Measurements from ENCODE around the gene FBXO36. TPM values are rescaled to one million over a fixed set of nuclear protein-coding genes. Genes with fewer than 3 reads are reported as not detected.

Gene FBXO36
- total and polyA plus RNA-seq, 10 of the 15 experiments (the other 5 are each of a cell fraction or from before 2014, with no cell fraction given): 0.79 to 2.7 (median 1.3) TPM

DNA sequence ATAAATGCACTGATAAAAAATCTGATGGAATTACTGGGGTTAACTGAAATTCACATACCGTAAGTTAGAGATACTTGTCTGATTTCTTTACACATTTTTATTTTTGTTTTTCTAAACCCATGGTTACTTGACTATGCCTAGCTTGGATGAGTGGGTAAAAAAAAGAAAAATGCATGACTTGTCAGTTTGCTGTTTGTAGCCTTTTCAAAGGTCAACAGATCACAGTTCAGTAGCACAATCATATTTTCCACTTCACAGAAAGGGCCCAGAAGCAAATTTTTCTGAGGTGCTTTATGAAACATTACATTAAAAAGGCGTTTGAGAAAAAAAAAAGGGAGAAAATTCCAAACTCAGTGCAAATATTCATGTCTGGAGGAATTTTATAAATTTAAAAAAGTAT is 130.0 kb downstream of the FBXO36 start:
- DNase-seq (ENCODE audit: low read depth, low spot score): no peak
- 66% methylated on average over 2 of the region's 2 CpGs for WGBS (ENCODE audit: insufficient coverage, insufficient replicate concordance, low lambda C conversion rate, missing lambda C conversion rate)
- intact Hi-C loops (cut with micrococcal nuclease; ENCODE audit: unreplicated experiment) (no loop called here), in situ Hi-C loops (cut with MboI) (no loop called here)
- no peaks in the 10 kb centered on the region for H3K79me2 ChIP-seq (ENCODE audit: control insufficient read depth, insufficient read depth, low read length)
- no peaks in the 10 kb centered on the region for H3K36me3 ChIP-seq (ENCODE audit: control insufficient read depth in 2 of 2, insufficient read depth in 2 of 2, low read length in 1 of 2)
- RAD21 ChIA-PET (ENCODE audit: unreplicated experiment): no interaction called here
- SMC1A ChIA-PET (ENCODE audit: uncharacterized antibody, unreplicated experiment): no interaction called here
- FAIRE-seq: no peak
- H3K4me1 ChIP-seq (ENCODE audit: control insufficient read depth, insufficient read depth, low read length): no peaks in the 10 kb centered on the region
- H3K4me2 ChIP-seq (ENCODE audit: control insufficient read depth, insufficient read depth): no peak overlapping the region
- no peak overlapping the region for H3K9ac ChIP-seq (ENCODE audit: control insufficient read depth, insufficient read depth, low read length)
- POLR2A ChIA-PET: no interaction called here
- no peaks in the 10 kb centered on the region for H3K9me3 ChIP-seq (replicated peaks; ENCODE audit: control insufficient read depth, insufficient read depth, low read length)
- H4K20me1 ChIP-seq (ENCODE audit: control insufficient read depth, insufficient read depth): no peaks in the 10 kb centered on the region
- BruUV-seq (replicated peaks): no TSS peak
- no peak overlapping the region for H3K4me3 ChIP-seq
- H2AFZ ChIP-seq (ENCODE audit: control insufficient read depth, low read depth, low read length): no peak overlapping the region
- CTCF ChIA-PET: interaction anchor here (0.9 to 2.3 kb wide), 3 partner anchors 15 to 271 kb away, joined by 3 to 8 read pairs (median 3); no protein-coding TSS in a partner anchor
- H3K27ac ChIP-seq (ENCODE audit: control insufficient read depth, insufficient read depth): no peak overlapping the region
- ATAC-seq: no peak
- H3K27me3 ChIP-seq (replicated peaks in 1 of 2; ENCODE audit: control insufficient read depth in 2 of 2, insufficient read depth in 2 of 2, low read length in 1 of 2): no peaks in the 10 kb centered on the region
- TF ChIP-seq, protein P1, sequence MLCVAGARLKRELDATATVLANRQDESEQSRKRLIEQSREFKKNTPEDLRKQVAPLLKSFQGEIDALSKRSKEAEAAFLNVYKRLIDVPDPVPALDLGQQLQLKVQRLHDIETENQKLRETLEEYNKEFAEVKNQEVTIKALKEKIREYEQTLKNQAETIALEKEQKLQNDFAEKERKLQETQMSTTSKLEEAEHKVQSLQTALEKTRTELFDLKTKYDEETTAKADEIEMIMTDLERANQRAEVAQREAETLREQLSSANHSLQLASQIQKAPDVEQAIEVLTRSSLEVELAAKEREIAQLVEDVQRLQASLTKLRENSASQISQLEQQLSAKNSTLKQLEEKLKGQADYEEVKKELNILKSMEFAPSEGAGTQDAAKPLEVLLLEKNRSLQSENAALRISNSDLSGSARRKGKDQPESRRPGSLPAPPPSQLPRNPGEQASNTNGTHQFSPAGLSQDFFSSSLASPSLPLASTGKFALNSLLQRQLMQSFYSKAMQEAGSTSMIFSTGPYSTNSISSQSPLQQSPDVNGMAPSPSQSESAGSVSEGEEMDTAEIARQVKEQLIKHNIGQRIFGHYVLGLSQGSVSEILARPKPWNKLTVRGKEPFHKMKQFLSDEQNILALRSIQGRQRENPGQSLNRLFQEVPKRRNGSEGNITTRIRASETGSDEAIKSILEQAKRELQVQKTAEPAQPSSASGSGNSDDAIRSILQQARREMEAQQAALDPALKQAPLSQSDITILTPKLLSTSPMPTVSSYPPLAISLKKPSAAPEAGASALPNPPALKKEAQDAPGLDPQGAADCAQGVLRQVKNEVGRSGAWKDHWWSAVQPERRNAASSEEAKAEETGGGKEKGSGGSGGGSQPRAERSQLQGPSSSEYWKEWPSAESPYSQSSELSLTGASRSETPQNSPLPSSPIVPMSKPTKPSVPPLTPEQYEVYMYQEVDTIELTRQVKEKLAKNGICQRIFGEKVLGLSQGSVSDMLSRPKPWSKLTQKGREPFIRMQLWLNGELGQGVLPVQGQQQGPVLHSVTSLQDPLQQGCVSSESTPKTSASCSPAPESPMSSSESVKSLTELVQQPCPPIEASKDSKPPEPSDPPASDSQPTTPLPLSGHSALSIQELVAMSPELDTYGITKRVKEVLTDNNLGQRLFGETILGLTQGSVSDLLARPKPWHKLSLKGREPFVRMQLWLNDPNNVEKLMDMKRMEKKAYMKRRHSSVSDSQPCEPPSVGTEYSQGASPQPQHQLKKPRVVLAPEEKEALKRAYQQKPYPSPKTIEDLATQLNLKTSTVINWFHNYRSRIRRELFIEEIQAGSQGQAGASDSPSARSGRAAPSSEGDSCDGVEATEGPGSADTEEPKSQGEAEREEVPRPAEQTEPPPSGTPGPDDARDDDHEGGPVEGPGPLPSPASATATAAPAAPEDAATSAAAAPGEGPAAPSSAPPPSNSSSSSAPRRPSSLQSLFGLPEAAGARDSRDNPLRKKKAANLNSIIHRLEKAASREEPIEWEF (IDR thresholded peaks at IDR 0.05; ENCODE audit: insufficient replicate concordance, low read depth, low read length): no peak
- TF ChIP-seq TARDBP (IDR thresholded peaks at IDR 0.05; ENCODE audit: borderline replicate concordance): no peak
- TF ChIP-seq DPF2 (IDR thresholded peaks at IDR 0.05): no peak
- TF ChIP-seq NFIC (IDR thresholded peaks at IDR 0.05; ENCODE audit: low read depth, low read length): no peak
- TF ChIP-seq BHLHE40 (IDR thresholded peaks at IDR 0.05; ENCODE audit: borderline replicate concordance in 1 of 2, low read depth in 2 of 2, low read length in 1 of 2): no peak
- no peak for TF ChIP-seq ESRRA (IDR thresholded peaks at IDR 0.05; ENCODE audit: low read length)
- TF ChIP-seq, protein P2, sequence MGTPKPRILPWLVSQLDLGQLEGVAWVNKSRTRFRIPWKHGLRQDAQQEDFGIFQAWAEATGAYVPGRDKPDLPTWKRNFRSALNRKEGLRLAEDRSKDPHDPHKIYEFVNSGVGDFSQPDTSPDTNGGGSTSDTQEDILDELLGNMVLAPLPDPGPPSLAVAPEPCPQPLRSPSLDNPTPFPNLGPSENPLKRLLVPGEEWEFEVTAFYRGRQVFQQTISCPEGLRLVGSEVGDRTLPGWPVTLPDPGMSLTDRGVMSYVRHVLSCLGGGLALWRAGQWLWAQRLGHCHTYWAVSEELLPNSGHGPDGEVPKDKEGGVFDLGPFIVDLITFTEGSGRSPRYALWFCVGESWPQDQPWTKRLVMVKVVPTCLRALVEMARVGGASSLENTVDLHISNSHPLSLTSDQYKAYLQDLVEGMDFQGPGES (IDR thresholded peaks at IDR 0.05): no peak
- no peak for TF ChIP-seq ZNF622 (IDR thresholded peaks at IDR 0.05)
- no peak for TF ChIP-seq EZH2 (IDR thresholded peaks at IDR 0.05; ENCODE audit: borderline replicate concordance, control insufficient read depth, low read depth, low read length)
- TF ChIP-seq, protein P3, sequence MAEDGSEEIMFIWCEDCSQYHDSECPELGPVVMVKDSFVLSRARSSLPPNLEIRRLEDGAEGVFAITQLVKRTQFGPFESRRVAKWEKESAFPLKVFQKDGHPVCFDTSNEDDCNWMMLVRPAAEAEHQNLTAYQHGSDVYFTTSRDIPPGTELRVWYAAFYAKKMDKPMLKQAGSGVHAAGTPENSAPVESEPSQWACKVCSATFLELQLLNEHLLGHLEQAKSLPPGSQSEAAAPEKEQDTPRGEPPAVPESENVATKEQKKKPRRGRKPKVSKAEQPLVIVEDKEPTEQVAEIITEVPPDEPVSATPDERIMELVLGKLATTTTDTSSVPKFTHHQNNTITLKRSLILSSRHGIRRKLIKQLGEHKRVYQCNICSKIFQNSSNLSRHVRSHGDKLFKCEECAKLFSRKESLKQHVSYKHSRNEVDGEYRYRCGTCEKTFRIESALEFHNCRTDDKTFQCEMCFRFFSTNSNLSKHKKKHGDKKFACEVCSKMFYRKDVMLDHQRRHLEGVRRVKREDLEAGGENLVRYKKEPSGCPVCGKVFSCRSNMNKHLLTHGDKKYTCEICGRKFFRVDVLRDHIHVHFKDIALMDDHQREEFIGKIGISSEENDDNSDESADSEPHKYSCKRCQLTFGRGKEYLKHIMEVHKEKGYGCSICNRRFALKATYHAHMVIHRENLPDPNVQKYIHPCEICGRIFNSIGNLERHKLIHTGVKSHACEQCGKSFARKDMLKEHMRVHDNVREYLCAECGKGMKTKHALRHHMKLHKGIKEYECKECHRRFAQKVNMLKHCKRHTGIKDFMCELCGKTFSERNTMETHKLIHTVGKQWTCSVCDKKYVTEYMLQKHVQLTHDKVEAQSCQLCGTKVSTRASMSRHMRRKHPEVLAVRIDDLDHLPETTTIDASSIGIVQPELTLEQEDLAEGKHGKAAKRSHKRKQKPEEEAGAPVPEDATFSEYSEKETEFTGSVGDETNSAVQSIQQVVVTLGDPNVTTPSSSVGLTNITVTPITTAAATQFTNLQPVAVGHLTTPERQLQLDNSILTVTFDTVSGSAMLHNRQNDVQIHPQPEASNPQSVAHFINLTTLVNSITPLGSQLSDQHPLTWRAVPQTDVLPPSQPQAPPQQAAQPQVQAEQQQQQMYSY (CRISPR knock-in tag; IDR thresholded peaks at IDR 0.05): no peak
- TF ChIP-seq, protein P4, sequence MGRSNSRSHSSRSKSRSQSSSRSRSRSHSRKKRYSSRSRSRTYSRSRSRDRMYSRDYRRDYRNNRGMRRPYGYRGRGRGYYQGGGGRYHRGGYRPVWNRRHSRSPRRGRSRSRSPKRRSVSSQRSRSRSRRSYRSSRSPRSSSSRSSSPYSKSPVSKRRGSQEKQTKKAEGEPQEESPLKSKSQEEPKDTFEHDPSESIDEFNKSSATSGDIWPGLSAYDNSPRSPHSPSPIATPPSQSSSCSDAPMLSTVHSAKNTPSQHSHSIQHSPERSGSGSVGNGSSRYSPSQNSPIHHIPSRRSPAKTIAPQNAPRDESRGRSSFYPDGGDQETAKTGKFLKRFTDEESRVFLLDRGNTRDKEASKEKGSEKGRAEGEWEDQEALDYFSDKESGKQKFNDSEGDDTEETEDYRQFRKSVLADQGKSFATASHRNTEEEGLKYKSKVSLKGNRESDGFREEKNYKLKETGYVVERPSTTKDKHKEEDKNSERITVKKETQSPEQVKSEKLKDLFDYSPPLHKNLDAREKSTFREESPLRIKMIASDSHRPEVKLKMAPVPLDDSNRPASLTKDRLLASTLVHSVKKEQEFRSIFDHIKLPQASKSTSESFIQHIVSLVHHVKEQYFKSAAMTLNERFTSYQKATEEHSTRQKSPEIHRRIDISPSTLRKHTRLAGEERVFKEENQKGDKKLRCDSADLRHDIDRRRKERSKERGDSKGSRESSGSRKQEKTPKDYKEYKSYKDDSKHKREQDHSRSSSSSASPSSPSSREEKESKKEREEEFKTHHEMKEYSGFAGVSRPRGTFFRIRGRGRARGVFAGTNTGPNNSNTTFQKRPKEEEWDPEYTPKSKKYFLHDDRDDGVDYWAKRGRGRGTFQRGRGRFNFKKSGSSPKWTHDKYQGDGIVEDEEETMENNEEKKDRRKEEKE (IDR thresholded peaks at IDR 0.05): no peak
- TF ChIP-seq PML (IDR thresholded peaks at IDR 0.05; ENCODE audit: low read length): no peak

Measured in GM12878 (cell line).